ENCODE measurements around the gene RXRA.

GRCh38 chr9:134364391-134365114, 38.3 kb downstream of the RXRA start:
- no peak for TF ChIP-seq EP300 (IDR thresholded peaks at IDR 0.05)
- TF ChIP-seq POLR2A (IDR thresholded peaks at IDR 0.05) = no peak
- no peak for TF ChIP-seq CTCF (IDR thresholded peaks at IDR 0.05)

All from tibial nerve (tissue), 4 donors.